NCI-H1092 treated with DMSO at 0.1 percent for 48 hours (cell line): Measurements from ENCODE around the gene PTGER4.

Experiments used
- DNase-seq: peaks from one replicate; lab custom pipeline; 2025; lab: John Stamatoyannopoulos, UW

The PTGER4 gene

GRCh38 chr5:40669606-40670390, 9.9 kb upstream of the PTGER4 start:
- DNase-seq: no peak

DNA sequence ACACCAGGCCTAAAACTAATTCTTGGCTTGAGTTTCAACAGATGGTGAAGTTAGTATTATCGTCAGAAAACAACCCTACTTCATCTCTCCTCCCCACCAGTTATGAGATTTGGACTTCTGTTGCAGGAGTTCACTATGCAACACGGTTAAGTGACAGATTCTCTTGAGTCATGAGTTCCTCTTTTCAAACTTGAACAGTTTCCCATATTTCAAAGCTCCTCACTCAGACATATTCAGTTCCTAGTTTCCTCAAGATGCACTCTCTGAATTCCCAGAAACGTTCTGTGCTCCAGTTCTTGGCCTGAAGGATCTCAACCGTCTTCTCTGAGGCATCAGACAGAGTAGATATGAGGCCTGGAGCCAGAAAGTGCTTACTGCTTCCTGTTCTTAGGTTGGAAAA, 7.3 kb upstream of the PTGER4 start:
- no peak for DNase-seq

GRCh38 chr5:40674661-40675235, 5.0 kb upstream of the PTGER4 start:
- no peak for DNase-seq

GRCh38 chr5:40675396-40676133, 4.2 kb upstream of the PTGER4 start:
- no peak for DNase-seq

DNA sequence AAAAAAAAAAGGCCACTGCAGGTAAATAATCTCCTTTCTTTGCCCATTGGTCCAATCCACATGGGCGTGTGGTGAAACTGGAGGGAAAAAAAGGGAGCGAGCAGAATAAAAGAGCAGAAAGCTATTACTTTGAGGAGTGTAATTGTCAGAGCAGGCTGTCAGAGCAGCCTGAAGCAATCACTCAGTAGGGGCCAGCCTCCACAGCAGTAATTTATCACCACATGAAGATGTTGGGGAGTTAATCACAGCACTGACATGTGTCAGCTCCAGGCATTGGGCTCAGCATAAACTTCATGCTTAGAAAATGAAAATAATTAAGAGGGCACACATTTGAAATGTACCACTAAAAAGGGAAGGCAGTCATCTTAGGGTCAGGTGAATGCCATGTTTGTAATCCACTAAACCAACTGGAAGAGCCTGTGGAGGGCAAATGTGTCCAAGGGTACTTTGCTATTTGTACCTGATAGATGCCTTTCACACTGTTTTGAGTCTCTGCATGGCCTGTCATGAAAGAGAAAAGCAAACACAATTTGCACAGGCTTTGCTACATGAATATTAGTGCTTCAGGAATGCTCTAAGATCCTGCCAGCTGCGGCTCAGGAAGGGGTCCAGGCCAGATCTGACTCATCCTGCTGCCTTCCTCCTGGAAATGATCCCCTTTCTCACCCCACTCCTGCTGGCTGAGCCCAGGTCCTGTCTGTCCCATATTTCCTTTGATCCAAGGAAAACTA, 2.9 kb upstream of the PTGER4 start:
- no peak for DNase-seq

GRCh38 chr5:40677456-40677855, 2.3 kb upstream of the PTGER4 start:
- no peak for DNase-seq

DNA sequence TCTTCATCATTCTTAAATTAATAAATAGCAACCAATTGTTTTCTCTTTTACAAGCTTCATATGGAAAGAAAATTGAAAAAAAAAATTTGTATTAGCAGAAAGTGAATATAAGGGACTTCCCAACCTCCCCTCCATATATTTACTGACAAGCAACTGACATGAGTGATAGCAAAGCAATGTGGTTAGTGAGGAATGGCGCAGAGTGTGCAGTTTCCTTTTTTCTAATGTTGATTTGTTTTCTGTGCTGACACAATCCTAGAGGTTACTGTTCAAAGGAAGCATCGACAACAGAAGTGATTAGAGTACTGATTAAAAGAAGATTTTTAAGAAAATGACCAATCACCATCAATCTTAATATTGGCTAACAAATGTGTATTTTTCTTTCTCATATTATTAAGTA, 1.7 kb upstream of the PTGER4 start:
- no peak for DNase-seq

DNA sequence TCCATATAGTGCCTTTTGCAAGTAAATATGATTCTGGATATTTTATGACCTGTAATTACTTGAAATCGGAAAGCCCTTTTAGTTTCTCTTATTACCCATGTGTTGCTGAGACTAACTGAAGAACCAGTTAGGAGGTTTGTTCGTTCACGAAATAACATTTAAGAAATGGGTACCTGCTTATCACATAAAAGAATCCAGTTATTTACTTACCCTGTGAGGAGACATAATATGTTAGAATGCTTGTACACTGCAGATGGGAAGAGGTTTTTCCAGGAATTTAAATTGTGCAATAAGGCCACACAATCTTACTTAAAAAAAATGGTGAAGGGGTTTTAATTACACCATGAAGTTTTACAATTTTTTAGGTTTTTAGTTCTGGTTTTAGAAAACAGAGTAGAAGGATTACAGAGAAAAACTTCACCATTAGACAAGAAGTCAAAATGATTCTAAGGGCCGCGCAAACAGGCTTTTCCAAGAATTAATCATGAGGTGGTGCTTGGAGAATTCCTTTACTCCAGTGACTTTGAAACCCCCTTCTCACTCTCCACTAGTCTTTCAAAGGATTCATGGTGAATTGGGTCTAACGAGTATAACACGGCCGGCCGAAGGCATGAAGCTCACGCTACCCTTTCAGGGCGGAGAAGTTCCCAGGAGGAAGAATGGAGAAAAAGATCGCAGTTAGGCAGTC, 1.1 kb upstream of the PTGER4 start:
- DNase-seq: no peak

- no peak for DNase-seq
Observed at GRCh38 chr5:40679148-40679912, 385 bp upstream of the PTGER4 start.

GRCh38 chr5:40680741-40681362, 1.1 kb downstream of the PTGER4 start:
- DNase-seq: no peak

DNA sequence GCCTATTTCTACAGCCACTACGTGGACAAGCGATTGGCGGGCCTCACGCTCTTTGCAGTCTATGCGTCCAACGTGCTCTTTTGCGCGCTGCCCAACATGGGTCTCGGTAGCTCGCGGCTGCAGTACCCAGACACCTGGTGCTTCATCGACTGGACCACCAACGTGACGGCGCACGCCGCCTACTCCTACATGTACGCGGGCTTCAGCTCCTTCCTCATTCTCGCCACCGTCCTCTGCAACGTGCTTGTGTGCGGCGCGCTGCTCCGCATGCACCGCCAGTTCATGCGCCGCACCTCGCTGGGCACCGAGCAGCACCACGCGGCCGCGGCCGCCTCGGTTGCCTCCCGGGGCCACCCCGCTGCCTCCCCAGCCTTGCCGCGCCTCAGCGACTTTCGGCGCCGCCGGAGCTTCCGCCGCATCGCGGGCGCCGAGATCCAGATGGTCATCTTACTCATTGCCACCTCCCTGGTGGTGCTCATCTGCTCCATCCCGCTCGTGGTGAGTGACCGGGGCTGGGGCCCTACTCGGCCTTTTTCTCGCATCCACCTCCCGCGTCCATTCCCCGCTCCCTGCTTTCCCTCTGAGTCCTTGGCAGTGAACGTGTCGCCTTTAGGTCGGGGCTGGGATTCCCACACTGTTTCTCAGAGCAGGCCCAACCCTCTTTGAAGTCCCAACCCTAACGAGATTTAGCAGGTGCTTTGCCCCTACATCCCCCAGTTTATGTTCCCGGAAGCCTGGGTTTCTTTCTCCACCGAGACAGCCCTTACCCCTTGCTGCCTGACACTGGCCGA, 1.8 kb downstream of the PTGER4 start:
- DNase-seq: no peak

DNA sequence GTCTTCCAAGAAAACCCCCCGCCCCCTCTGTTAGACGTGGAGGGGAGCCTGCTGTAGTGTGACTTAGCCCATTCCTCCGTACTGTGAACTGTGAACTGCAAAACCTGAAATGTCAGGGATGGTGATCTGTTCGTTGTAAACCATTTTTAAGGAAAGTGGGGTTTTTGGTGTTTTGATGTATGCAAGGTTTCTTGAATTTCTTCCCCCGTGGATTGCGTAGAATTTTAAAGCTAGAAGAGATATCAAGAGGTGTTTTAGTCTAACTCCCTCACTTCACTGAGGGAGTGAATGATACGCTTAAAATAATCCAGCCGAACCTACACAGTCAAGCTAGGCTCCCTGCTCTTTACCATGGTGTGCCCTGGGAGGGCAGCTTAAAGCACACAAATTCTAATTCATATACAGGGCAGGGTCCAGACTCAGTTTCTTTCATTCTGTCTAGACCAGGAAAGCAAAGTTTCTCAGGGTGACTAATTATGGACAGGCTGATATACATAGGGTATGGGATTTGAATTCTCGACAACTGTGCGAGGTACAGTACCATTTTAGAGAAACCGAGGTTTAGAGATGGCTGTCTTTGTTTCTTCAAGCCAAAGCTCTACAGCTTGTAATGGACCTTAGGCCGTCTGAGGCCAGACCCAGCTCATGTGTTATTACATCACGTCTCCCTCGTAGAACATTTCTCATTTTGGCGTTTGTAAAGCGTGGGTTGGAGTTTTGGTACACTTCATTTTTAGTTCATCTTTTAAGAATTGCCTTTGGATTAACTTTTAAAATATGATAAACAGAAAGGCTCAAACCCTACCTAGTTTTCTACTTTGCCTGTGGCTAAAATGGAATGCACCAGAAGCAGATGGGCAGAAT, 2.7 kb downstream of the PTGER4 start:
- DNase-seq: no peak

GRCh38 chr5:40683305-40683704, 3.6 kb downstream of the PTGER4 start:
- DNase-seq: no peak

- no peak for DNase-seq
Observed at GRCh38 chr5:40685193-40685592, 5.5 kb downstream of the PTGER4 start.

- DNase-seq: no peak
Observed at GRCh38 chr5:40685976-40686486, 6.3 kb downstream of the PTGER4 start.

GRCh38 chr5:40687321-40687720, 7.6 kb downstream of the PTGER4 start:
- no peak for DNase-seq

GRCh38 chr5:40688127-40688761, 8.5 kb downstream of the PTGER4 start:
- DNase-seq: peak; percentile 79

- no peak for DNase-seq
Observed at GRCh38 chr5:40688996-40689395, 9.3 kb downstream of the PTGER4 start.
